GM12874 (cell line): ENCODE data around the gene ZEB1.

Source experiments
- CTCF ChIP-seq: IDR thresholded peaks from 2 replicates; pipeline ENCODE4 v1.5.1; 2011; ENCODE audit warnings: low read depth, mild to moderate bottlenecking, control low read depth, low read length, moderate library complexity; ENCODE audit not compliant: insufficient read depth

ZEB1 gene

GRCh38 chr10:31288001-31288400 is 31.0 kb upstream of the ZEB1 start:
- no peak for TF ChIP-seq CTCF

- no peak for TF ChIP-seq CTCF
Observed at GRCh38 chr10:31288962-31289361, 30.1 kb upstream of the ZEB1 start.

DNA sequence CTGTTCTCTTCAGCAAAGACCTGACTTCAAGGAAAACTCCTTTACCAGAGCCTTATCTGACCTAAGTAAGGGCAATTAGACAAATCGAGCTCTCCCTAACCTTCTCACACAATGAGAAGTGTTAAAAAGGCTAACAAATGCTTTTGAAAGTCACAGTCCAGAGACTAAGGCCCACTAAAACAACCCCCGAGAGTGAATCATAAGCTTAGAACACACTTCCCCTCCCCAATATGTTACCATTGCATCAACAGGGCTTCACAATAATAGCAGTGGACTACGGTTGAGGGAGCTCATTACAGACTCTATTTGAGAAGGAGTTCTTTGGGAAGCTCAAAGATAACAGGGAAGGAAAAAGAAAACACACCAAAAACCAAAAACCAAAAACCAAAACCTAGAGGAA is 28.6 kb upstream of the ZEB1 start:
- no peak for TF ChIP-seq CTCF

DNA sequence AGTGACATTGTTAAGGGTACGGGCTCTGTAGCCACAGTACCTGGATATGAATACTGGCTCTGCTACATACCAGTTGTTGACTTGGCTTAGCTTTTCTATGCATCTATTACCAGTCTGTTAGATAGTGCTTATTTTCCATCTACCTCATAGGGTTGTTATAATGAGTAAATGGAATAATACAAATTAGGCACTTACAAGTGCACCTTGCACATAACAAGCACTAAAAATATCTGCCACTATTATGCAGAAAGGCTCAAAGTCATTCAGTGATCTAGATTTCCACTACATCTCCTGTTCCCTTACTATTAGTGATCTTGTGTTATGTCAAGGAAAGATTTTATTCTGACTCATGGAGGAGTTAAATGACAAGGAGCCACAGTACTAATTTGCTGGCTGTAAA is 27.9 kb upstream of the ZEB1 start:
- no peak for TF ChIP-seq CTCF

GRCh38 chr10:31294558-31294957 is 24.5 kb upstream of the ZEB1 start:
- no peak for TF ChIP-seq CTCF

GRCh38 chr10:31296754-31297153 is 22.3 kb upstream of the ZEB1 start:
- TF ChIP-seq CTCF, result no peak

- TF ChIP-seq CTCF, result no peak
Observed at GRCh38 chr10:31299119-31299518, 19.9 kb upstream of the ZEB1 start.

DNA sequence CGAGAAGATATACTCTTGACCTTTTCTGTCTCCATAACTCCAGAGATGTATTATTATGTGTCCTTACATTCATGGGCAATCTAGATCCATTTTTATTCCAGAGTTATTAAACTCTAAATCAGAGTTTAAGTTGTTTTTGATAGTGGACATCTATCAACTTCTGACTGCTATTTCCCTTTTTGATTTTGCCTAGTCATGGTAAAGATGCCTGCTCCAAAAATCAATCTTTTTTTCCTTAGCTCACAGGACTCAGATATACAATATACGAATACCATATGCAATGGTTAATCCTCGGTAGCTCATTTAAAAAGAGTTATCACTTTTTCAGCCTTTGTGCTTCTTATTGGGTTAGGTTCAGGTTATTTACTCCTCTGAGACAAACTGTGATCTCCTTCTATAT is 15.8 kb upstream of the ZEB1 start:
- no peak for TF ChIP-seq CTCF
